GM19328 (cell line): Measurements from ENCODE around the gene ATP6AP2.
"Not testable (repeated sequence)": the region's sequence is repeated elsewhere in the genome, so short reads cannot be mapped to it uniquely, and the experiment has no call there.

Experiments used
- ATAC-seq: cut with Tn5 transposase; IDR thresholded peaks from one replicate; pipeline ENCODE4 v1.9.1; 2021; ENCODE audit warnings: mild to moderate bottlenecking, moderate library complexity; ENCODE audit not compliant: unreplicated experiment

ATP6AP2 gene

DNA sequence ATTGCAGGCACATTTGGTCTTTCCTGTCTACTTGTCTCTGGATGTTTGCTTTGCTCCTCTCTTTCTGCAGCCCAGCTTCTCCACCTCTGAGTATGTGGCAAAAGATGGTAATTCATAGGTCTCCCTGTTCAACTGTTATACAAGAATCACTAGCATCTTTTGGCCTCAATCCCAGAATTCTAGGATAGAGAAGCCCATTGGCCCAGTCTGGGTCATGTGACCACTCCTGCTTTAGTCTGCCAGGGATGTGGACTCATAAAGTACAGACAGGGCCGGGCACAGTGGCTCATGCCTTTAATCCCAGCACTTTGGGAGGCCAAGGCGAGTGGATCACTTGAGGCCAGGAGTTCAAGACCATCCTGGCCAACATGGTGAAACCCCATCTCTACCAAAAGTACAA is 5.4 kb upstream of the ATP6AP2 start:
- not testable (repeated sequence) for ATAC-seq

DNA sequence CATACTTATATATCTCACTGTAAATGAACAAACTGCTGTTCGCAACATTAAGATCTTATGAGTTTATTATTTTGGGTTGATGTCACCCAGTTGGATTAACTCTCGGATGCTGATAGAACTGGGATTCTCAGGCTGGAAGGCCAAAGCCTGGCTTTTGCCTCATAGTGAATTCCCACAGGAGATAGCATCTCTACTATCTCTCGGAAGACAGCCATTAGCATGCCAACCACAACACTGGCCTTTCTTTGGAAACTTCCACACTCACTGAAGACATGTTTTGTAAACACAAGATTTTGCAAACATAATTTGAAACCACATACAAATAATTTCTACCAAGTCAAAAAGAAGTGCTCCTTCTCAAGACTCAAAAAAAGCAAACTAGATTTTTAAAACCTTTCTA is 4.5 kb upstream of the ATP6AP2 start:
- ATAC-seq, result no peak

DNA sequence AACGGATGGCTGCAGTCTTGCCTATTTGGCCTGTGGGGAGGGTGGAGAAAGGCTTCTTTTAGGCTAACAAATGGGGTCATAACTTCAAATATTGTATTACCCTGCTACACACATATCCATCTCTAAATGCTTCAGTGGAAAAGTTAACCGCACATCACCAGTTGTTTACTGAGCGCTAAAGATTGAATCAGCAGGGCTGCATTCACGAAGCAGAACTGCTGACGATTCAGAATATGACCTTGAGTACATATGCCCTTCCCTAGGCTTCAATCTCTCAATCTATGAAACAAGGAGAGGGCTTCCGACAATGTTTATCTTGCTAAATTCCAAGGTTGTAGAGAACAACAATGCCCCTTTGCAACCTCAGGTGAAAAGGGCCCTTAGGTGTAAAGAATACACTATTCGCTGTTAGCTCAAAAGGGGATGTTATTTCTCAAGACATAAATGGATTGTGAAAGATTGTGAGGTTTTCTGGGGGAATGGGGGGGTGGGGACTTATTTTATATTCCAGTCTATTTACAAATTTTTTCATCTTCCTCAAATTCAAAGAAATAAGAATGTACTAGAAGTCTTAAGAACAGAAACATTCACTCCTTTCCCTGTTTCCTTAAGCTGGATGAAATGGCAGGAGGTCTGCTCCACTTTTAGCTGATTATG is 2.6 kb upstream of the ATP6AP2 start:
- ATAC-seq, result no peak

DNA sequence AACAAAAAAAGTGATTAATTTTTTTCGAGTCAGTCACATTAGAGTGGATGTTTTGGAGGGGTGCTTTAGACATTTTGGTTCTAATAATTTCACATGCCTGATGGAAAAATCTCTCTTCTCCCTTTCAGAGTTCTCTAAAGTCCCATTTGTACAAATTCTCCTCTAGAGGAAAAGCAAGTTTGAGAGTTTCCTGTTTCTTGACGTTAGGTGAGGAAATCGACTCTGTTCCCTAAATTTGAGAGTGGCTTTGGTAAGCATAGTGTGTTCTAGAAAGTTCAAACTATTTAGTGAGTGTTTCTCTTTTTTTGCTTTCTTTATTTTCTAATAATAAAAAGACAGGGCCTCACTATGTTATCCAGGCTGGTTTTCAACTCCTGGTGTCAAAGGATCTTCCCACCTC is 1.6 kb upstream of the ATP6AP2 start:
- no peak for ATAC-seq

DNA sequence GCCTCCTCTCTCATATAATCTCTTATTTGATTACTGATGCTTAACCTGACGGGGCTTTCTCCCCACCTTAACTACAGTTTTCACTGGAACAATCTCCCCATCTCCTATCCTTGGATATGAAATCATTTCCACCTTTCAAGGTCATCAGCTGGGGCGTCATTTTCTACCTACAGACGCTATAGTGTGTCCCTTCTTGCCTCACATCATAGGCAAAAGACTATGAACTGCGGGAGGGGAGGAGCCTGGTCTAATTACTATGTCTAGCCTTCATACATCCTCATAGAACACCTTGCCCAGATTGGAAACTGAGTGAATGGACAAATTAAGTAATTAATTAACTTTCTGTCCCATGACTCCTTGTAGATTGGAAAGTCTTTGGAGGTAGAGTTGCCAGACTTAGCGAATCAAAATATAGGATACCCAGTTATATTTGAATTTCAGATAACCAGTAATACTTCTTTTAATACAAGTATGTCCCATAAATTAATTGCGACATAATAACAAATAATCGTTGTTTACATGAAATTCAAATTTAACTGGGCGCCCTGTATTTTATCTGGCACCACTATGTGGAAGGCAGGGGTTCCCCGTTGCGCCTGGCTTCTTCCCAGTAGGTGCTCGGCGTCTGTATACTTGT is 752 bp upstream of the ATP6AP2 start:
- ATAC-seq, result peak; percentile 39

DNA sequence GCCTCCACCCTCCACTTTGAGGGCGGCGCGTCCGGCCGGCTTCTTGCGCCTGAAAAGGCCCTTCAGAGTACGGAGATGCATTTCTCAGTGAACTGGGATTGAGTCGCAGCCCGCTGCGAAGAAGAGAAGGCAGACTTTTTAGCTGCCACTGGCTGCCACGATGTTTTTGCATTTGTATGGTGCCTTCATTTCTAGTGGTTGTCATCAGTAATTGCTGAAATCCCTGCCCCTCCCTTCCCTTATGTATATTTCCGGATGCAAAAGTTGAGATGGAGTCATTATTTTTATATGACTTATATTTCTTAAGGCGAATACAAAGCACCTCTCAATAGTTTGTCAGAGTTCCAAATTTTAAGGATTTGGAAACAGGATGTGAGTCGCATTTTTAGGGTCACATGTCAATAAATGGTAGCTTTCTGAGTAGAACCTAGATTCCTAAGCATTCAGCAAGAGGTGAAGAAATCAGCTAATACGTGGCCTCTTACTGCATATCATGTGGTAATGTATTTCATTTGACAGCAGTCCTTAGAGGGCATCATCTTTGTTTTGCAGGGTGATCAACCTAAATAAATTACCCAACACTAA is 658 bp downstream of the ATP6AP2 start:
- ATAC-seq, result no peak

DNA sequence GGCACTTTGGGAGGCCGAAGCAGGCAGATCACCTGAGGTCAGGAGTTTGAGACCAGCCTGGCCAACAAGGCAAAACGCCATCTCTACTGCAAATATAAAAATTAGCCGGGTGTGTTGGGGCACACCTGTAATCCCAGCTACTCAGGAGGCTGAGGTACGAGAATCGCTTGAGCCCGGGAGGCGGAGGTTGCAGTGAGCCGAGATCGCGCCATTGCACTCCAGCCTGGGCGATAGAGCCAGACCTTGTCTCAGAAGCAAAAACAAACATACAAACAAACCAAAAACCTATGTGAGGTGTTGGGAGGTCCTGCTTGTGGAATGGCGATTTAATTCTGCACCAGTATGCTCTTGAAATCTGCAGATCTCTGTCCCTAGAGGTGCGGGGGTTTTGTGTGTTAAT is 1.4 kb downstream of the ATP6AP2 start:
- not testable (repeated sequence) for ATAC-seq

DNA sequence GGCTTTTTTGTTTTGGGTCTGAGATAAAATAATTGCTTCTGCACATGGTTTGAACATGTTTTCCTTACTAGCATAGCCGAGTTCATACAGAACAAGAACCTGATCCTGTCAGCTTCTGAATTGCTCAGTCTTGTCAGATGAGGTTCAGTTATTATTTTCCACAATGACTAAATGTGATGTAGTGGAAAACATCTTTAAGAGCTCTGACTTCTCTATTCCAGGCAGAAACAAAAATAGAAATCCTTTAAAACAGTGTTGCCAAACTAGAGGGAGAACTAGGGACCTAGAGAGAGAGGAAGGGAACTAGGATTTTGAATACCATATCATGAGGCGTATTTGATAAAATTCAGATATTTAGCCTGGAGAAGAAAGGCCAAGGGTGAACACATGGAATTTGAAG is 2.0 kb downstream of the ATP6AP2 start:
- no peak for ATAC-seq

DNA sequence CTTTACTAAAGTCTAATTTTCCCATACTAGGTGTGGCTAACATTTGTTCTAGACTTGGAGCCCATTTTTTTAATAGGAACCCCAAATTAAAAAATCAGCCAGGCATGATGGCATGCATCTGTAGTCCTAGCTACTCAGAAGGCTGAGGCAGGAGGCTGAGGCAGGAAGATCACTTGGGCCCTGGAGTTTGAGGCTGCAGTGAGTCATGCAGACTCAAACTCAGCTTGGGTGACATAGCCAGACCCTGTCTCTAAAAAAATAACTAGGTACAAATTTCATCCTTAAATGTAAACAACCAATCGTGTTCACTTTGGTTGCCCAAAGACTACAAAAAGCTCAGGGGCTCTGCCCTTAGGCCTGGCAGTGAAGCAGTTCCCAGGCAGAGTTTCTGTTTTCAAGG is 6.9 kb downstream of the ATP6AP2 start:
- not testable (repeated sequence) for ATAC-seq

DNA sequence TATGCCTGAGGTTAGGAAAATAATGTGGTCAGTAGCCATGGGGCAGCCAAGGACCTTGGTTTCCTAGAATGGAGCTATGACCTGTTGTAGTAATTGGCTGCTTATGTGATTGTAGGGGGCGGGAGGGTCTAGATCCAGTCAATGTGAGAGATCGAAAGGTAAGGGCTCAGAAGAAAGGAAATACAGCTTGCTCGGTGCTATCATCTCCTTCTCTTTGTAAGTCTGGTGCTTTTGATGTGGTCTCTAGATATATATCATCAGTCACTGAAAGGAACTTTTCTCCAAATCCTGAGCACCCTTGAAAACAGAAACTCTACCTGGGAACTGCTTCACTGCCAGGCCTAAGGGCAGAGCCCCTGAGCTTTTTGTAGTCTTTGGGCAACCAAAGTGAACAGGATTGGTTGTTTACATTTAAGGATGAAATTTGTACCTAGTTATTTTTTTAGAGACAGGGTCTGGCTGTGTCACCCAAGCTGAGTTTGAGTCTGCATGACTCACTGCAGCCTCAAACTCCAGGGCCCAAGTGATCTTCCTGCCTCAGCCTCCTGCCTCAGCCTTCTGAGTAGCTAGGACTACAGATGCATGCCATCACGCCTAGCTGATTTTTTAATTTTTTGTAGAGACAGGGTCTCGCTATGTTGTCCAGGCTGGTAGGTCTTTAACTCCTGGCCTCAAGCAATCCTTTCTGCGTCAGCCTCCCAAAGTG is 9.0 kb downstream of the ATP6AP2 start:
- not testable (repeated sequence) for ATAC-seq

DNA sequence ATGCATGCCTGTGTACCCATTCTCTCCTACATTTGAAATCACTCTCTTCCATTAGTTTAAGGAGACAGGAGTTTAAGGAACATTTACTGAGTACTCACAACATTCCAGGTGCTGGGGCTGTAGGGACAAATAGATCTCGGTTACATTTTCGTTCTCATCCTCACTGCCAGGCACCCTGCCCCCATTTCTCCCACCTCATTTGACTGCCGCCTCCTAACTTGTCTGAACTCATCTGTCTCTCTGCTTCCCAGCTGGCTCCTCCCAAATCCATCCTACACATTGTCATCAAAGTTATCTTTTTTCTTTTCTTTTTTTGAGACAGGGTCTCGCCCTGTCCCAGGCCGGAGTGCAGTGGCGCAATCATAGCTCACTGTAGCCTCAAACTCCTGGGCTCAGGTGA is 22.7 kb downstream of the ATP6AP2 start:
- ATAC-seq, result no peak

DNA sequence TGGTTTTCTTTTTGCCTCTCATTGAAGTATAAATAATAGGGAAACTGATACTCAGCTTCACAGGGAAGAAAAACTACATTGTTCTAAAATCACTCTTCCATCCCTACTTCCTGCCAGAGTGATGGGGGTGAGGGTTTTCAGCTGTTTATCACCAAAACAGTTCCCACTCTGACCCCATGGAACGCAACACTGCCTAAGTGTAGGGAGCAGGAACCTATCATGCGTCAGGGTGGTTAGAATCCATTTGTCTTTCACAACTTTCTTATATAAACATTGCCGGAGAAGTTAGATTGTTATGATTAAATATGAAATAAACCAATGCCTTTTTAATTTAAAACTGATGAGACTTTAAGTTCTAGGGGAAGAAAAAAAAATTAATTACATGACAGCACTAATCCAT is 26.6 kb downstream of the ATP6AP2 start:
- no peak for ATAC-seq

DNA sequence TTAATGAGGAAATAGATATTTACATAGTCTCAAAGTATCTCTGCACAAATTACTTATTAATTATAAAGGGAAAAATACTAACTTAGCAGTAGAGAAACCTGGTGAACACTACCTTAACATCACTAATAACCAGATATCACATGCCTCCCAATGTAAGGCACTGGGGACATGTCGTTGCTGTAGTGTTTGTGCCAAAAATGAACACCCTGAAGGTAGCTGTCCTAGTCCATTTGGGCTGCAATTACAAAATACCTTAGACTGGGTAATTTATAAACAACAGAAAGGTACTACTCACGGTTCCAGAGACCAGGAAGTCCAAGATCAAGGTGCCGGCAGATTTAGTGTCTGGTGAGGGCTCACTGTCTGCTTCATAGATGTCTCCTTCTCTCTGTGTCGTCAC is 31.7 kb downstream of the ATP6AP2 start:
- no peak for ATAC-seq

DNA sequence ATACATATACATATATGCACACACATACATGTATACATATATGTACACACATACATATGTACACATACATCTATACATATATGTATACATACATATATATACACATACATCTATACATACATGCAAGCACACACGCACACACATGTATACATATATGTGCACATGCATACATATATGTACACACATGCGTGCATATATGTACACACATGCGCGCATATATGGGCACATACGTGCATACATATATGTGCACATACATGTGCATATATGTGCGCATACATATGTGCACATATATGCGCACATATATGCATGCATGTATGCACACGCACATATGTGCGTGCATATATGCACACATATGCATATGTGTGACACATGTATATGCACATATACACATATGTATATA is 35.2 kb downstream of the ATP6AP2 start:
- no peak for ATAC-seq

DNA sequence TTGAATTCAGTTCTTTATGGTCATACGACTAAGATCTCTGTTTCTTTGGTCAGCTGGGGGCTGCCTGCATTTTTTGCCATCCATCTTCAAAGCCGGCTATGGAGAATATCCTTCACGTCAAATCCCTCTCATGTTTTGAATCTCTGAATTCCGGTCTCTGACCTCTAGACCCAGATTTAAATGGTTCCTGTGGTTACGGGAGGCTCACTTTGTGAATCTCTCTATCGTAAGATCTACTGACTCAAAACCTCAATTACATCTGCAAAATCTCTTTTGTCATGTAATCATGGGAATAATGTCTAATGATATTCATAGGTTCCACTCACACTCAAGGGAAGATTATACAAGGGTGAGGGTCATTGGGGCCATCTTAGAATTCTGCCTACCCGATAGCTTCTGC is 36.8 kb downstream of the ATP6AP2 start:
- ATAC-seq, result no peak

DNA sequence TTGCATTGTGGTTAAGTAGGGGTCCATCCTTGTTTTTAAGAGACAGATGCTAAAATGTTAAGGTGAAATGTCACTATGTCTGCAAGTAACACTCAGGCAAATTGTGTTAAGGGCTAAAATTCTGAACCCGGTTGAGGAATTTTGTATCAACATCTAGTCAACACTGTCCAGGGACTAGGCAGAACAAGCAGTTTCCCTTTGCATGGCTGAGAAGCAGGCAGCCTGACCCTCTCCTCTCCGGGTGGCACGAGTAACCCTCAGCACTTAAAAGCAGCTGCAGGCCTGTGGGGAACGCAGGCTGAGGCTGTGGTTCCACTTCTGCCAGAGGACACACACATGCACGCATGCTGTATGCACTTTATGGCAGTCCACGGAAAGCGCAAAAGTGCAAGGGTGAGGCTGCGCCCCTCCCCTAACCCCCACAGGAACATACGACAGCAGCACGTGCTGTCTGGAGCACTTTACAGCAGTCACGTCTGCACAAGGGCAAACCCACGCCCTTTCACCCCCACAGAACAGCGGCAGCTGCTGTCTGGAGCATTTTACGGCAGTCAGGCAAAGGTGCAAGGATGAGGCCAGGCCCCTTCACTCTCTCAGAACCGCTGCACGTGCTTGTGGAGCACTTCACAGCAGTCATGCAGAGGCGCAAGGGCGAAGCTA is 41.8 kb downstream of the ATP6AP2 start:
- no peak for ATAC-seq

DNA sequence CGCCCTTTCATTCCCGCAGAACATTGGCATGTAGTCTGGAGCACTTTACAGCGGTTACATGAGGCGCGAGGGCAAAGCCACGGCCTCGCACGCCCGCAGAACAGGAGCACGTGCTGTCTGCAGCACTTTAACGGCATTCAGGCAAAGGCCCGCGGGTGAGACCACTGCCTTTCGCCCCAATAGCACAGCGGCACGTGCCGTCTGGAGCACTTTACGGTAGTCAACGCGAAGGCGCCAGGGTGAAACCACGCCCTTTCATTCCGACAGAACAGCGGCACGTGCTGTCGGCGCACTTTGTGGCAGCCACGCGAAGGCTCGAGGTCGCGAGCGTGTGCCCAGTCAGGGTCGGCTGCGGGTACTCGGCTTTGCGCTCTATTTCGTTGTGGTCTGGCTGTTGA is 42.4 kb downstream of the ATP6AP2 start, which contains the start of gene MPC1L:
MPC1L (plus strand) TSS at position 290 of the 398 bp plus-strand sequence. CDS start 138 bp downstream, outside the sequence.
- ATAC-seq, result no peak

DNA sequence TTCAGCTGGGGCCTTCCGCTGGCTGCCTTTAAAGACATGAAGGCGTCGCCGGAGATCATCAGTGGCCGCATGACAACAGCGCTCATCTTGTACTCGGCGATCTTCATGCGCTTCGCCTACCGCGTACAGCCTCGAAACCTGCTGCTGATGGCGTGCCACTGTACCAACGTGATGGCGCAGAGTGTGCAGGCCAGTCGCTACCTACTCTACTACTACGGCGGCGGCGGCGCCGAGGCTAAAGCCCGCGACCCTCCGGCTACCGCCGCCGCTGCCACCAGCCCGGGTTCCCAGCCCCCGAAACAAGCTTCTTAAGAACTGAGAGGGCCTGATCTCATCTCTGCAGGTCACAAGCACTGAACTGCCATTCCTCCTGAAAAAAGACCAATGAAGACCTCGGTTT is 42.9 kb downstream of the ATP6AP2 start:
- no peak for ATAC-seq

DNA sequence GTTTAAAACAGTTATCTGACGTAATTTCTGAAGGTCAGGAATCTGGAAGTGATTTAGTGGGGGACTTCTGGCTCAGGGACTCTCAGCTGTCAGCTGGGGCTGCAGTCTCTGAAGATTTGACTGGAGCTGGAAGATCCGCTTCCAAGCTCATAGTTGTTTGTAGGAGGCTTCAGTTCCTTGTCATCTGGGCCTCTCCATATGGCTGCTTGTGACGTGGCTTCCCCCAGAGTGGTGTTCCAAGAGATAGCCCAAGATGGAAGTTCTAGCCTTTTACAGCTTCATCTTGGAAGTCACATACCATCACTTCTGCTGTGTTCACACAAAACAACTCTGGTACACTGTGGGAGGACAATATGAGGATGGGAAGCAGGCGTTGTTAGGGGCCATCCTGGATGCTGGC is 44.5 kb downstream of the ATP6AP2 start:
- no peak for ATAC-seq

DNA sequence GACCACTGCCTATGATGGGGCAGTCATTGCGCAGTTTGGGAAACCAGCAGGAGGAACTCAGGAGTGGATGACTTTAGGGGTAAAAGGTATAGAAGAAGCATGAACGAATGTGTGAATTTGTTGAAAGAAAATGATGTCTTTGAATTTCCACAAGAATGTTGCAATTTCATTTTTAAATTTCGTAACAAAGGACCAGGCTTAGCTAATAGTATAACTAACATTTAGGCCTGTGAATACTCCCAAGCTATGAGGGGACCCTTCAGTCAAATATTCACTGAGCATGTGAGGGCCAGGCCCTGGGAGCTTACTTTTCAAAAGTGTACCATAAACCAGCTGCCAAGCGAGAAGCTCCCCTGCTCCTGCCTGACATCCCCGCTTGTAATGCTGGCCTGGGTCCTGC is 47.7 kb downstream of the ATP6AP2 start:
- no peak for ATAC-seq

DNA sequence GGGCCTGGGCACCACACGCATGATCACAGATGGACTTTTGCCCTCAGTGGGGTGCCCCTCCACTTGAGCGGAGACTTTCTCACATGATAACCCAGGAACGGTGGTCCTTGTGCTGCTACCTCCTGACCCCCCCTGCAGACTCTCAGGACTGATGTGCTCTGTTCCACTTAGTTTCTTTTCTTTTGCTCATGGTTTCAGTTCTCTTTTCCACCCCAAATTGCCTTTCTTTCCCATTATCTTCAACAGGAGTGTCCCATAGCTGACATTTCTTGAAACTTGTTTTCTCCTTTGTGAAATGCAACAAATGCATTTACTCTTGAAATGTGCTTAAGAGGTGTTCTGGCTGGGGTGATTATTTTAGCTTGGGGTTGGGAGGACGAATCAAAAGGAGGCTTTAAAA is 51.4 kb downstream of the ATP6AP2 start:
- no peak for ATAC-seq
